Measurements from ENCODE around the gene CHD3.

GRCh38 chr17:7846765-7847661 is 41.6 kb upstream of the CHD3 start:
- TF ChIP-seq CTCF (IDR thresholded peaks at IDR 0.05): no peak
- no peak for TF ChIP-seq POLR2AphosphoS5 (IDR thresholded peaks at IDR 0.05)
- no peak for TF ChIP-seq POLR2A (IDR thresholded peaks at IDR 0.05)
